GM18517 (cell line): ENCODE data around the gene TREML2.

Experiments
- ATAC-seq: cut with Tn5 transposase; IDR thresholded peaks from one replicate; pipeline ENCODE4 v1.9.1; 2021; ENCODE audit warnings: mild to moderate bottlenecking, moderate library complexity; ENCODE audit not compliant: unreplicated experiment

Gene TREML2

GRCh38 chr6:41179163-41179562 lies 21.8 kb downstream of the TREML2 start:
- no peak for ATAC-seq

GRCh38 chr6:41177695-41178094 lies 23.3 kb downstream of the TREML2 start:
- ATAC-seq: no peak

- no peak for ATAC-seq
Observed at GRCh38 chr6:41177287-41177686, 23.7 kb downstream of the TREML2 start.

GRCh38 chr6:41176189-41176588 lies 24.8 kb downstream of the TREML2 start:
- no peak for ATAC-seq

GRCh38 chr6:41175084-41175483 lies 25.9 kb downstream of the TREML2 start:
- no peak for ATAC-seq

- ATAC-seq: no peak
Observed at GRCh38 chr6:41174610-41175009, 26.3 kb downstream of the TREML2 start.

GRCh38 chr6:41171908-41172307 lies 29.0 kb downstream of the TREML2 start:
- ATAC-seq: no peak

GRCh38 chr6:41170547-41171160 lies 30.3 kb downstream of the TREML2 start:
- ATAC-seq: no peak

- no peak for ATAC-seq
Observed at GRCh38 chr6:41167173-41167963, 33.6 kb downstream of the TREML2 start.

GRCh38 chr6:41164551-41165120 lies 36.3 kb downstream of the TREML2 start:
- ATAC-seq: no peak

- ATAC-seq: no peak
Observed at GRCh38 chr6:41163419-41163717, 37.6 kb downstream of the TREML2 start.

- no peak for ATAC-seq
Observed at GRCh38 chr6:41162687-41163418, 38.1 kb downstream of the TREML2 start, which contains the start of gene TREM2. TSS of gene TREM2 (minus strand) at chr6:41163116. CDS start at chr6:41163082, 34 bp downstream.

- ATAC-seq: no peak
Observed at GRCh38 chr6:41161851-41162552, 38.9 kb downstream of the TREML2 start.

GRCh38 chr6:41161380-41161779 lies 39.6 kb downstream of the TREML2 start:
- no peak for ATAC-seq

- no peak for ATAC-seq
Observed at GRCh38 chr6:41160933-41161332, 40.0 kb downstream of the TREML2 start.

- no peak for ATAC-seq
Observed at GRCh38 chr6:41159415-41160082, 41.4 kb downstream of the TREML2 start.

GRCh38 chr6:41157323-41157722 lies 43.6 kb downstream of the TREML2 start:
- no peak for ATAC-seq

- ATAC-seq: no peak
Observed at GRCh38 chr6:41156771-41157170, 44.2 kb downstream of the TREML2 start.

- no peak for ATAC-seq
Observed at GRCh38 chr6:41156001-41156400, 44.9 kb downstream of the TREML2 start.

GRCh38 chr6:41155132-41155805 lies 45.7 kb downstream of the TREML2 start:
- ATAC-seq: no peak
